GM12864 (cell line): Measurements from ENCODE around the gene TIMD4.
A peak's percentile ranks its signal among the peaks of the same experiment; 100 is the strongest.

Experiments
- DNase-seq: peaks from one replicate; pipeline ENCODE4 v3.0.0-alpha.2; 2011; ENCODE audit warnings: low read depth
- H3K4me3 ChIP-seq: 2 replicates; pipeline ENCODE4 v1.5.1; 2011; ENCODE audit warnings: mild to moderate bottlenecking, low read depth, low read length, control low read depth
- CTCF ChIP-seq: IDR thresholded peaks from 2 replicates; pipeline ENCODE4 v1.5.1; 2011; ENCODE audit warnings: low read depth, mild to moderate bottlenecking, moderate library complexity, low read length, control low read depth, inconsistent platforms; ENCODE audit errors: missing control alignments

TIMD4 gene

GRCh38 chr5:156893517-156893916 is 69.5 kb downstream of the TIMD4 start:
- TF ChIP-seq CTCF, result no peak
- DNase-seq, result no peak
- no peak overlapping the region for H3K4me3 ChIP-seq

GRCh38 chr5:156892864-156893263 is 70.2 kb downstream of the TIMD4 start:
- no peak for DNase-seq
- no peak overlapping the region for H3K4me3 ChIP-seq
- no peak for TF ChIP-seq CTCF

- no peak for DNase-seq
- no peak overlapping the region for H3K4me3 ChIP-seq
- TF ChIP-seq CTCF, result peak; percentile 35
These were observed 70.8 kb downstream of the TIMD4 start for GRCh38 chr5:156892223-156892622.

GRCh38 chr5:156888520-156888919 is 74.5 kb downstream of the TIMD4 start:
- DNase-seq, result no peak
- no peak for TF ChIP-seq CTCF

GRCh38 chr5:156883316-156883875 is 79.6 kb downstream of the TIMD4 start:
- no peak for DNase-seq
- no peak overlapping the region for H3K4me3 ChIP-seq

More at GRCh38 chr5:156888520-156888919, 74.5 kb downstream of the TIMD4 start:
- H3K4me3 ChIP-seq, result no peak overlapping the region

GRCh38 chr5:156879665-156880285 is 83.3 kb downstream of the TIMD4 start:
- H3K4me3 ChIP-seq, result no peak overlapping the region
- peak; percentile 41 for DNase-seq
- no peak for TF ChIP-seq CTCF

More at GRCh38 chr5:156883316-156883875, 79.6 kb downstream of the TIMD4 start:
- no peak for TF ChIP-seq CTCF

- no peak overlapping the region for H3K4me3 ChIP-seq
- no peak for TF ChIP-seq CTCF
- no peak for DNase-seq
These were observed 91.8 kb downstream of the TIMD4 start for GRCh38 chr5:156871212-156871611.
